K562 (cell line): ENCODE measurements around the gene ANO2. TPM values are rescaled to one million over a fixed set of nuclear protein-coding genes. Genes with fewer than 3 reads are reported as not detected.
A peak's percentile ranks its signal among the peaks of the same experiment; 100 is the strongest.

Experiments
- E4F1 ChIP-seq: fragments of 250-450 bp; sonication (Bioruptor Pico); IDR thresholded peaks from 2 replicates; pipeline ENCODE4 v1.5.0; 2021; ENCODE audit warnings: mild to moderate bottlenecking, borderline replicate concordance
- HOMEZ ChIP-seq: fragments of 250-450 bp; sonication (Bioruptor Pico); IDR thresholded peaks from 2 replicates; pipeline ENCODE4 v1.4.0; 2020; ENCODE audit warnings: mild to moderate bottlenecking, moderate library complexity
- JUND ChIP-seq, 2 experiments: IDR thresholded peaks; 2 replicates in 1 of 2; 3 replicates in 1 of 2; pipeline ENCODE4 v1.6.1; 2011; ENCODE audit warnings: borderline replicate concordance in 2 of 2, low read depth in 2 of 2, low read length in 2 of 2, improper control_type of control experiment in 1 of 2, missing biosample characterization in 1 of 2, missing genetic modification characterization in 1 of 2, missing genetic modification reagents in 1 of 2
- MGA ChIP-seq: fragments of 450-650 bp; IDR thresholded peaks from 2 replicates; pipeline ENCODE4 v1.6.1; 2016; ENCODE audit warnings: mild to moderate bottlenecking, moderate library complexity
- RHOXF2B ChIP-seq: fragments of 250-450 bp; sonication (Bioruptor Pico); conservative IDR thresholded peaks from 2 replicates; pipeline ENCODE4 v1.5.1; 2021
- SMARCE1 ChIP-seq: fragments of 450-650 bp; IDR thresholded peaks from 2 replicates; pipeline ENCODE4 v1.7.1; 2016; ENCODE audit warnings: mild to moderate bottlenecking
- SOX6 ChIP-seq: fragments of 450-650 bp; IDR thresholded peaks from 2 replicates; pipeline ENCODE4 v1.6.1; 2014; ENCODE audit warnings: mild to moderate bottlenecking
- TAL1 ChIP-seq: fragments of 450-650 bp; IDR thresholded peaks from 2 replicates; pipeline ENCODE4 v1.6.1; 2016; ENCODE audit warnings: mild to moderate bottlenecking
- TEAD4 ChIP-seq, 2 experiments: sonication (generic) in 1 of 2; formaldehyde crosslinking in 1 of 2; IDR thresholded peaks; 2 replicates each; pipeline versions ENCODE4 v1.6.1 to v1.8.0; 2012 to 2022; ENCODE audit warnings: borderline replicate concordance in 1 of 2, inconsistent platforms in 1 of 2, low read length in 1 of 2, mild to moderate bottlenecking in 1 of 2, missing genetic modification reagents in 1 of 2
- polyA plus RNA-seq, 8 experiments: library from polyadenylated mRNA; depleted of rRNA in 4 of 8; stranded (reverse) in 5 of 8; unstranded in 3 of 8; fragments of >200 nt; fragmentation: Nextera tagmentation in 2 of 8; fragmentation: Illumina TruSeq in 1 of 8; extraction: Ambion mirVana in 2 of 8; extraction: Trizol in 1 of 8; gene quantifications; 2 replicates each; pipeline versions ENCODE4 v1.2.1 to v1.2.3, GENCODE V29; 2011 to 2014; ENCODE audit warnings: inconsistent platforms in 1 of 8, missing spikeins in 1 of 8
- total RNA-seq, 7 experiments: library from RNA; depleted of rRNA in 6 of 7; stranded (reverse); fragments of >200 nt in 6 of 7; fragmentation: Illumina TruSeq in 2 of 7; extraction: Trizol in 2 of 7; gene quantifications; 2 replicates each; pipeline versions ENCODE4 v1.2.1 to v1.2.3, GENCODE V29; 2011 to 2021; ENCODE audit warnings: low replicate concordance in 1 of 7

ANO2 gene
- total and polyA plus RNA-seq, 9 of the 15 experiments (the other 6 are each of a cell fraction or from before 2014, with no cell fraction given), result 0.64 TPM; not detected in 8

- TF ChIP-seq MGA (peak; percentile 77), TEAD4 (IDR thresholded peaks at IDR 0.05; ENCODE audit: low read length) (peak; percentile 82), TEAD4 (CRISPR knock-in tag; IDR thresholded peaks at IDR 0.05; ENCODE audit: borderline replicate concordance) (no peak), E4F1 (CRISPR knock-in tag) (no peak), RHOXF2B (CRISPR knock-in tag) (no peak), SMARCE1 (peak; percentile 42; the same call in 1 of the 2 replicates), SOX6 (peak; percentile 66; the same call in 1 of the 2 replicates), TAL1 (peak; percentile 92), HOMEZ (CRISPR knock-in tag) (no peak), JUND (IDR thresholded peaks at IDR 0.05; ENCODE audit: borderline replicate concordance, low read depth, low read length) (peak; percentile 14; the same call in 1 of the 2 replicates), JUND (tag; IDR thresholded peaks at IDR 0.05; ENCODE audit: borderline replicate concordance, low read depth, low read length) (peak; percentile 31; the same call in 1 of the 3 replicates)
Measured at GRCh38 chr12:5612556-5613410, 332.3 kb downstream of the ANO2 start (continued).
